NCI-H1105 (cell line): ENCODE measurements around the gene LPP.

Experiments used
- DNase-seq: peaks from one replicate; lab custom pipeline; 2025; lab: John Stamatoyannopoulos, UW

The LPP gene

GRCh38 chr3:188137051-188137450 lies 16.9 kb upstream of the LPP start:
- no peak for DNase-seq

DNA sequence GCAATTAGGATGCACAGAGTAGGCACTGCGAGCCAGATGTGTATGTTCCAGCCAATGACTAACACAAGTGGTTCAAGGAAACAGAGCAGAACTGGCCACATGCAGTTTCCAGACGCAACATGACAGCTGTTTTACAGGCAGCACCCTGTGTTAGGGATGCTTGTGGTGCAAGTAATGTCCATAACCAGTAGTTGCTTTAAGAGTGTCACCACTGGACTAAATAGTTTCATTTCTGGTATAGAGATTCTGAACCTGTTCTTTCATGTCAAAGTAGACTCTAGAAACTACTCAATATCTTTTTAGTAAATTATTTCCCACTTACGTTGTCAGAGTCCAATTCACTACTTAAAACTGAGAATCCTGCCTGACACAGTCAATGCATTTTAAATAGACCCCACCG lies 14.5 kb upstream of the LPP start:
- DNase-seq, result no peak

- DNase-seq, result no peak
Measured at GRCh38 chr3:188146219-188146618, 7.7 kb upstream of the LPP start.

GRCh38 chr3:188147782-188148181 lies 6.2 kb upstream of the LPP start:
- no peak for DNase-seq

DNA sequence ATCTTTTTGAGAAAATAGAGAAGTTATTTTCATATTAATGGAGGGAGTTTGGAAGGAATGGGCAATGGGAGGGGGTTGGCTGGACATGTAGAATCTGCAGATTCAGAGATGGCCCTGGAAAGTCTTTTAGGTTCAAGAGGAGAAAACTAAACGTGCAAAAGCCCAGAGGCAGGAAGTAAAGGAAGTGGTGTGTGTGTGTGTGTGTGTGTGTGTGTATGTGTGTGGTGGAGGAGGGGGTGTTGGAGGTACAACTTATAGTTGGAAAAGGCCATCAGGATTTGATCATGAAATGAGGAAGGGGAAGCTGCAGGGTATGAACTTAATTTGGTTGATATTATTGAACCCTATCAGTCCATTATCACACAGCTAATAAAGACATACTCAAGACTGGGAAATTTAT lies 5.6 kb upstream of the LPP start:
- DNase-seq, result no peak

- DNase-seq, result no peak
Measured at GRCh38 chr3:188149587-188149986, 4.4 kb upstream of the LPP start.

GRCh38 chr3:188150982-188151381 lies 3.0 kb upstream of the LPP start:
- no peak for DNase-seq

DNA sequence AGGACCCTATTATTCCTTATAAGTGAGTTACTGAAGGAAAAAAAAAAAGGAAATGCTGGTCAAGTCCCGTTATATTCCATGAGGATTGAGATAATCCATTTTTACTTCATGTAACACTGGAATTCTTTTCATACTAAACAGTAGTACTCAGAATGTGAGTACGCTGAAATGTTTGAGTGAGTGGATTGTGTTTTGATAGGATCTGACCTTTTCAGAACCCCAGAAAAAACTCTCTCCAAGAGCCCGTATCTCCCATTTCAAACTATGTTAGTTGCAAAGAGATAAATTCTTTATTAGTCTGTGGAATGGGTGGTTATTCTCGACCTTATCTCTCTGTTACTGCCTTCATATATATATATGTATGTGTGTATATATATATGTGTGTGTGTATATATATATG lies 2.5 kb upstream of the LPP start:
- no peak for DNase-seq

DNA sequence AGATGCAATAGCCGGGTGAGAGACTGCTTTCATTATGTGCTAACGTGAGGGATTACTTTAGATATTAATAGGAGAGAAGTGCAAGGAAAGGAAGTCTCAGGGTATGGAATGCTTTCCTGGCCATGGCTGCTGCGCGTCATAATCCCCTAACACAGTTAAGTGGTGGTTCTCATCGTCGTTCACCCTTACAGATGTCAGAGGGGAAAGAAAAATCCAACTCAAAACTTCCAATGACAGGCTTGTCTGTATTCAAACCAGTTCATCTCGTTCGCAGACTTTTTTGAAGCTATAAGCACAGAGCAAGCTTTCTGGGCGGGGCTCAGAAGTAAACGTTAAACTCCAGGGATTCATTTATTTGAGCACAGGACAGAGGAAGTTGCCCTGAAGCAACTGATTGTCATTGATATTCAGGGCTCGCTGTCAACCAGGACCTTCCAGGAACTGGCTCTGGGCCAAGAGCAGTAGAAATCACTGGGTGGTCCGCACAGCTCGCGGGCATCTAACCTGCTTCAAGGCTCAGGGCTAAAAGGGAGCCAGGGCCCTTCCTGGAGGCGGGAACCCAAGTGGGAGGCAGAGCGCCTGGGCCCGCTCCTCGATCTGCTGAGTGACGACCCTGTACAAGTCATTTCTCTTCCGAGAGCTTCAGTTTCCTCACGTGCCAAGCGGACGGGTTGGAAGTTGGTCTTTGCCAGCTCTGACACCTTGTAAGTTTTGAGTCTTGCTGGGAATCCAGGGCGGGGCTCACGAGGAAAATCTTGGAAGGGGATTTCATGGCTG lies 1.1 kb upstream of the LPP start:
- no peak for DNase-seq

- DNase-seq, result peak; percentile 78
Measured at GRCh38 chr3:188153437-188154013, 432 bp upstream of the LPP start.

DNA sequence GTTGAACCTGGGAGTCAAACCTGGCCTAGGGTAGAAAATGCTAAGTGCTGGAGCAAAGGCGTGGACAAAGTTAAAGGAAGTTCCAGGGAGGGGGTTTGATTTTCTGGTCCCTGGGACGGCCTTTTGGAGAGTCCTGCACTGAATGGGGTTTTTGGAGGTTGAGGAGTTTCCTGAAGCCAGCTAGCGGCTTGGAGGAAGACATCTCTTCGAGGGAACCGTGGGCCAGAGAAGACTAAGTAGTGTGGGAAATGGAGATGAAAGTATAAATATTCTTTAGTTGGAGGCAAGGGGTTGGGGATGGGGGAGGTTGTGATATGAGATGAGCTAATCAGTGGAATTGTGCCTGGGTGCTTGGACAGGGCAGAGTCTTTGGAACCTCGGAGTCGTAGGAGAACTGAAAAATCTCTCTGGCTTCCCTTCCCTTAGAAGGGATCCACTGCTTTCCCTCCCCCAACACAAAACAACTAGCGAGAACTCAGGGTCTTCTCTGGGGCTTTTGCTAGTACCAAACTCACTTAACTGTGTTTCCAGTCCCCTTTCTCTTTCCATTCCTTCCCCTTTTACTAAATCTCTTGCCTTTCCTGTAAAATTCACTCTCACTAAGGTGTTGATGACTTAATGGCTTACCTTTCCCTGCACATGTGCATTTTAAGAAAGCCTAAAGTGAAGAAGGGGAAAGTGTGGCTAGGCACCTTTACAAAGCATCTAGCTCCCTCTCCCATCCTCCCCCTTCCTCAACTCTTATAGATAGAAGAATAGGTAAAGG lies 1.0 kb downstream of the LPP start:
- no peak for DNase-seq

DNA sequence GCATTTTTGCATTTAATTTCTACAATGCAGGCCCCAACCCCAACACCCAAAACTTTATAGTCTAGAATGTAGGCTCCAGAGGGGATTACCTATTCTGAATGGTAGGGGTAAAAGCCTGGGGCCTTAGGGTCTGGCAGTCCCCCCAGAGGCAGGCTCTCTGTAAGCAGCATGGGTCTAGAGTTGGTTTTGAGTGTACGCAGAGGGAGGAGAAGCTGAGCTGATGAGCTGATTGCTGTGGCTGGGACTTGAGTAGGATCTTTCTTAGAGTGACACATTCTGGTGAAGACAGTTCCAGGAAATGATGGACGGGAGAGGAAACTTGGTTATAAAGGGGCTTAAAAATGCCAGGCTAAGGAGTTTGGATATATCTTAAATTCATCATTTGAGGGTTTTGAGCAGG lies 2.1 kb downstream of the LPP start:
- no peak for DNase-seq

DNA sequence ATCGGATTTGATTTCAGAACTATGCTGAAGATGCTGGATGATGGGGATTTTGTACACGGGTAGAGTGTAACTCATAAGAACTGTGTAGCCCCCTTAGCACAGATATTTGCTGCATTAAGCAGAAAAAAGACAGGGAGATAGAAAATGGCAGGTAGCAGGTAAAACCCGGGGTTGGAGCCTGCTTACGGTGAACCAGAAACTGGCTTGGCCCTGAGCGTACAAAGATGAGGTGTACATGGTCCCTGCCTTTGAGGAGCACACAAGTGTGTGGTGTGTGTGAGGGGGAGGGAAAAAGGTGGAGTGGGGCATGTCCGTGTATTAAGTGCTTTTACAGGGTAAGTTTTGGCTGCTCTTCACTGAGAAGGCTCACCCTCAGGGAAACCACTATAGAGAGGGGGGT lies 3.5 kb downstream of the LPP start:
- DNase-seq, result no peak

DNA sequence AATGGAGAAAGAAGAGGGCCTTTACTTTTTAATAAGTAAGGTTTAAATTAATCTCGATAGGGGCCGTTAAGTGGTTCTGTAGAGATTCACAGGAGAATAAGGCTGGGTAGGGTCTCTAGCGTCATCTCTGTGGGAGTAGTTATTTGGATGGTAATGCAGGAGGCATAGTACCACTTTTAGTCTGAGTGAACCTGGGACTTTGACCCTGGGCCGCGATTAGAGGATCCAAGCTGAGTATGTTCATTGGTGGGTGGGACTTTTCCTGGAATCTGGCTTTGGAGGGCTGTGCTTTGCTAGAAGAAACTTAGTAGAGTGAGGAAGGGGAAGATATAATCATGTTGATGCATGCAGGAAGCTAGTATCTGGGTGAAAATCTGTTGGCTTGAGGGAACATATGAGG lies 4.0 kb downstream of the LPP start:
- DNase-seq, result no peak

DNA sequence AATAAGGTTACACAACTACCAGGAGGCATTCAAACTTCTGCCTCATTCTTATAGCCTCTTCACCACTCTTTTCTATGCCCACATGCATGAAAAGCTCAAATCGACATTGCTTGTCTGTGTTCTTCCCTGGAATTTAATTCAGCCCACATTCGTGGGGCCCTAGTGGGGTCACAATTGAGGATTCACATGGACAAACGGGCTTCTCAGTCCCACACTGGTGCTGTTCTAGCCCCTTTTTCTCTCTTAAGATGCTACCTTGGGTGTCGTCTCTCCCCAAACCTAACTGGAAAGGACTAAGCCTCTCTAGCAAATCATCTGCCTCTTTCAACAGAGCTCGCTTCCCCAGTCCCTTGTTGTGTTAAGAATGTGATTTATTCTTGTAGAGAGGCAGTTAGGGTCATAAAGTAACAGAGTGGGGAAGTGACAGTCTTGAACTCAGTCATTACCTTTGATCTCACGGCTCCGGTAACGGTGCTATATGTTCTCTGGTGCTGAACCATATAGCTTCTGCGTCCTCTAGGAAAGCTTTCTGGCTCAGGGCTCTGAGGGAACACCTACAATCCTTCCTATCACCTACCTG lies 4.9 kb downstream of the LPP start:
- no peak for DNase-seq

DNA sequence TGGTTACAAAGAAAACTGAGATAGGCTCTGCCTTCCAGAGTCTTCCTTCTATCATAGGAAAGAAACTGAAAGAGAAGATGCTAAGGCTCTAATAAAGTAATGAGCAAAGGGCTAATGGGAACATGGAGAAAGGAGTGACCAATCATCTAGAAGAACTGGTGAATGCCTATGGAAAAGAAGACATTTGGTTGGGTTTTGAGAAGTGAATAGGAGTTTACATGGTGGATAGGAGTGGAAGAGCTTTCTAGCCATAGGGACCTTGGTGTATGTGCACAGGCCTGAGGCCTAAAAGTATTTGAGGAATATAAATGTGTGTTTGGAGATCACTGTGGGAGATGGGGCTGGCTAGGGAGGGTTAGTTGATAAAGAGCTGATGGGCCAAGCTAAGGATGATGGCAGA lies 6.8 kb downstream of the LPP start:
- DNase-seq, result no peak

- no peak for DNase-seq
Measured at GRCh38 chr3:188164248-188164687, 10.3 kb downstream of the LPP start.

DNA sequence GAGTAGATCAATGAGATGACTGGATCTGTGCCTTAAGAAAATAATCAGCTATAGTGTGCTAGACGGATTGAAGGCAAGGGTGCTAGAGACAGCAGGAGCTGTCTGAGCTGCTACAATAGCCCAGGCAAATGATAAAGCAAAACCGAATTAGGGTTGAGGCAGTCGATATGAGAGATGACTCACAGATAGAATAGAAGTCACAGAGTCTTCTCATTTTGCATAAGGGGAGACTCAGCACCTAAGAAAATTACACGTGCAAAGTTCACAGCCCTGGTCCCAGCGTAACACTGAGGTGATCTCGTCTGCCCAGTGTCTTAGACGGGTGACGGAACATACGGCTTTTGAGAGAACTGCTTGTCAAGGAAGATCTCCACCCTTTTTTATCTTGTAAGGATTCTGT lies 11.6 kb downstream of the LPP start:
- DNase-seq, result no peak

DNA sequence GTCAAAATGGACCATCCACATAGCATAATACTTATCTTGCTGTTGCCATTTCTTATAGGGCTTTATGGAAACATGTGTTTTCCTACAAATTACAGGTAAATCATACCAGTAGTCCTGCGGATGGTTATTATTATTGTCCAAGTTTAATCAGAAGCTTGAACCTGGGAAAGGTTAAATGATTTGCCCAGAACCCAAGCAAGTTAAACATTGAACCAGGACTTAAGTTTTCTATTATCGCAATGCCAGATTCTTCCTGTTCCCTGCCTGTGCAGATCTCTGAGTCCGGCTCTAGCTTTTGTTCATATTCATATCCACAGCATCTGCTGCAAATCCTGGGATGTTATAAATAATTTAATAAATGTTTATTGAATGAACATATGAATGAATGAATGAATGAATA lies 12.5 kb downstream of the LPP start:
- no peak for DNase-seq

GRCh38 chr3:188168186-188168585 lies 14.2 kb downstream of the LPP start:
- DNase-seq, result no peak

- no peak for DNase-seq
Measured at GRCh38 chr3:188168648-188169047, 14.7 kb downstream of the LPP start.

- no peak for DNase-seq
Measured at GRCh38 chr3:188169830-188170455, 16.0 kb downstream of the LPP start.
